ENCODE measurements around the gene PTPRD. TPM values are rescaled to one million over a fixed set of nuclear protein-coding genes. Genes with fewer than 3 reads are reported as not detected.

Gene PTPRD
- total RNA-seq, 1 experiment from 2014 or later: 1.8 TPM

DNA sequence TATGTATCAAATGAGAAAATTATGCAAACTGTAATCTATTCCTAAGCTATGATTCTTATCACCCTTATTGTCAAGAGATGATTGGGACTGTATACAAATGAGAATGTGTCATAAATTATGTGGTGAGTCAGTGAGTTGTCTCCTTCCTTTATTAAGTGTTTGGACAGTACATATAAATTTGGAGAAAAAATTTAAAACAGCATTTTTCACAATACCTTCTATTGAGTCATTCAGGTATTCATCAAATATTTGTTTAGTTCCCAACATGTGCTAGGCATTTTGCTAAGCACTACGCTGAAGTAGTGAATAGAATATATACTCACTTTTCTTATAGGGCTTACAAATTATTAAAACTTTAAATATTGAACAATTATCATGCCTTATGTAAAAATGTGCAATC lies 36.3 kb upstream of the PTPRD start:
- DNase-seq: no peak
- no peaks in the 10 kb centered on the region for H3K4me1 Mint-ChIP-seq (ENCODE audit: low read depth, unreplicated experiment)
- no TSS peak for BruUV-seq (replicated peaks)
- no peak overlapping the region for H3K4me3 Mint-ChIP-seq (ENCODE audit: low read depth, unreplicated experiment)
- CTCF ChIA-PET: no interaction called here
- intact Hi-C loops (cut with micrococcal nuclease; ENCODE audit: unreplicated experiment): no loop called here
- H3K36me3 Mint-ChIP-seq (ENCODE audit: insufficient read depth, unreplicated experiment): no peaks in the 10 kb centered on the region
- peaks cover 10% of the 10 kb centered on the region for H3K9me3 Mint-ChIP-seq (ENCODE audit: low read depth, unreplicated experiment)
- H3K27me3 Mint-ChIP-seq (ENCODE audit: unreplicated experiment): no peaks in the 10 kb centered on the region
- no peak overlapping the region for H3K27ac Mint-ChIP-seq (ENCODE audit: unreplicated experiment)
- TF ChIP-seq, protein P1, sequence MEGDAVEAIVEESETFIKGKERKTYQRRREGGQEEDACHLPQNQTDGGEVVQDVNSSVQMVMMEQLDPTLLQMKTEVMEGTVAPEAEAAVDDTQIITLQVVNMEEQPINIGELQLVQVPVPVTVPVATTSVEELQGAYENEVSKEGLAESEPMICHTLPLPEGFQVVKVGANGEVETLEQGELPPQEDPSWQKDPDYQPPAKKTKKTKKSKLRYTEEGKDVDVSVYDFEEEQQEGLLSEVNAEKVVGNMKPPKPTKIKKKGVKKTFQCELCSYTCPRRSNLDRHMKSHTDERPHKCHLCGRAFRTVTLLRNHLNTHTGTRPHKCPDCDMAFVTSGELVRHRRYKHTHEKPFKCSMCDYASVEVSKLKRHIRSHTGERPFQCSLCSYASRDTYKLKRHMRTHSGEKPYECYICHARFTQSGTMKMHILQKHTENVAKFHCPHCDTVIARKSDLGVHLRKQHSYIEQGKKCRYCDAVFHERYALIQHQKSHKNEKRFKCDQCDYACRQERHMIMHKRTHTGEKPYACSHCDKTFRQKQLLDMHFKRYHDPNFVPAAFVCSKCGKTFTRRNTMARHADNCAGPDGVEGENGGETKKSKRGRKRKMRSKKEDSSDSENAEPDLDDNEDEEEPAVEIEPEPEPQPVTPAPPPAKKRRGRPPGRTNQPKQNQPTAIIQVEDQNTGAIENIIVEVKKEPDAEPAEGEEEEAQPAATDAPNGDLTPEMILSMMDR (IDR thresholded peaks at IDR 0.05; ENCODE audit: unreplicated experiment): no peak

GRCh38 chr9:10633785-10634184 lies 21.0 kb upstream of the PTPRD start:
- BruUV-seq (replicated peaks): no TSS peak
- TF ChIP-seq, protein P1 (IDR thresholded peaks at IDR 0.05; ENCODE audit: unreplicated experiment): no peak
- Mint-ChIP-seq H3K4me1 (ENCODE audit: low read depth, unreplicated experiment) (no peaks in the 10 kb centered on the region), H3K36me3 (ENCODE audit: insufficient read depth, unreplicated experiment) (no peaks in the 10 kb centered on the region), H3K27me3 (ENCODE audit: unreplicated experiment) (no peaks in the 10 kb centered on the region), H3K9me3 (ENCODE audit: low read depth, unreplicated experiment) (no peaks in the 10 kb centered on the region), H3K4me3 (ENCODE audit: low read depth, unreplicated experiment) (no peak overlapping the region), H3K27ac (ENCODE audit: unreplicated experiment) (no peak overlapping the region)
- CTCF ChIA-PET: no interaction called here
- intact Hi-C loops (cut with micrococcal nuclease; ENCODE audit: unreplicated experiment): no loop called here
- DNase-seq: no peak

GRCh38 chr9:10614196-10614800 lies 1.5 kb upstream of the PTPRD start:
- no peak overlapping the region for H3K4me3 Mint-ChIP-seq (ENCODE audit: low read depth, unreplicated experiment)
- no peak for DNase-seq
- no peaks in the 10 kb centered on the region for H3K36me3 Mint-ChIP-seq (ENCODE audit: insufficient read depth, unreplicated experiment)
- no peak overlapping the region for H3K27ac Mint-ChIP-seq (ENCODE audit: unreplicated experiment)
- no peaks in the 10 kb centered on the region for H3K4me1 Mint-ChIP-seq (ENCODE audit: low read depth, unreplicated experiment)
- intact Hi-C loops (cut with micrococcal nuclease; ENCODE audit: unreplicated experiment): no loop called here
- CTCF ChIA-PET: no interaction called here
- no TSS peak for BruUV-seq (replicated peaks)
- H3K9me3 Mint-ChIP-seq (ENCODE audit: low read depth, unreplicated experiment): peaks cover 4% of the 10 kb centered on the region
- TF ChIP-seq, protein P1 (IDR thresholded peaks at IDR 0.05; ENCODE audit: unreplicated experiment): no peak
- peaks cover 37% of the 10 kb centered on the region for H3K27me3 Mint-ChIP-seq (ENCODE audit: unreplicated experiment)

- Mint-ChIP-seq H3K36me3 (ENCODE audit: insufficient read depth, unreplicated experiment) (no peaks in the 10 kb centered on the region), H3K4me1 (ENCODE audit: low read depth, unreplicated experiment) (no peaks in the 10 kb centered on the region), H3K27me3 (ENCODE audit: unreplicated experiment) (peaks cover 37% of the 10 kb centered on the region), H3K4me3 (ENCODE audit: low read depth, unreplicated experiment) (no peak overlapping the region), H3K27ac (ENCODE audit: unreplicated experiment) (no peak overlapping the region), H3K9me3 (ENCODE audit: low read depth, unreplicated experiment) (peaks cover 4% of the 10 kb centered on the region)
- CTCF ChIA-PET: no interaction called here
- intact Hi-C loops (cut with micrococcal nuclease; ENCODE audit: unreplicated experiment): no loop called here
- DNase-seq: no peak
- BruUV-seq (replicated peaks): no TSS peak
- TF ChIP-seq, protein P1 (IDR thresholded peaks at IDR 0.05; ENCODE audit: unreplicated experiment): no peak
Observed at GRCh38 chr9:10613419-10613818, 617 bp upstream of the PTPRD start.

All from Calu3 (cell line).